Ecto neural progenitor cell (in vitro differentiated cells): ENCODE data around the gene TMEM169.

Experiments
- DNase-seq: peaks from one replicate; pipeline ENCODE4 v3.0.0-alpha.2; 2018; ENCODE audit warnings: low spot score

TMEM169 gene

DNA sequence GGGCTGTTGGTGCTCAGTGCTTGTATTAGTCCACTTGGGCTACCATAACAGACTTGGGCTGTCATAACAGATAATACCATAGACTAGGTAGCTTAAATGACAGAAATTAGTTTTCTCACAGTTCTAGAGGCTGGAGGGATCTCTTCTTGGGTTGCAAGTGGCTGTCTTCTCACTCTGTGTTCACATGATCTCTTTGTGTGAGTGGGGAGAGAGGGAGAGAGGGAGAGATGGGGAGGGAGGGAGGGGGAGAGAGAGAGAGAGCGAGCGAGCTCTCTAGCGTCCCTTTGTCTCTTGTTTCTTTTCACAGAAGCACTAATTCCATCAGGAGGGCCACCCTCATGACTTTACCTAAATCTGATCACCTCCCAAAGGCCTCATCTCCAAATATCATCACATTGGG, 23.0 kb downstream of the TMEM169 start:
- no peak for DNase-seq

DNA sequence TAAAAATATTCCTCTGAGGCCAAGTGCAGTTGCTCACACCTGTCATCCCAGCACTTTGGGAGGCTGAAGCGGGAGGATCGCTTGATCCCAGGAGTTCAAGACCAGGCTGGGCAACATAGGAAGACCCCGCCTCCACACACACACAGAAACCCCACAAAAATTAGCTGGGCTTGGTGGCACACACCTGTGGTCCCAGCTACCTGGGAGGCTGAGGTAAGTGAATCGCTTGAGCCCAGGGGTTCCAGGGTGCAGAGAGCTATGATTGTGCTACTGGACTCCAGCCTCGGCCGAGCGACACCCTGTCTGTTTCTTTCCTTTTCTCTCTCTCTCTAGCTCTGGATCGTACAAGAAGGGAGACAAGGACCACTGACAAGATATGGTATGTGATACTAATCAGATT, 25.6 kb downstream of the TMEM169 start:
- DNase-seq: no peak

DNA sequence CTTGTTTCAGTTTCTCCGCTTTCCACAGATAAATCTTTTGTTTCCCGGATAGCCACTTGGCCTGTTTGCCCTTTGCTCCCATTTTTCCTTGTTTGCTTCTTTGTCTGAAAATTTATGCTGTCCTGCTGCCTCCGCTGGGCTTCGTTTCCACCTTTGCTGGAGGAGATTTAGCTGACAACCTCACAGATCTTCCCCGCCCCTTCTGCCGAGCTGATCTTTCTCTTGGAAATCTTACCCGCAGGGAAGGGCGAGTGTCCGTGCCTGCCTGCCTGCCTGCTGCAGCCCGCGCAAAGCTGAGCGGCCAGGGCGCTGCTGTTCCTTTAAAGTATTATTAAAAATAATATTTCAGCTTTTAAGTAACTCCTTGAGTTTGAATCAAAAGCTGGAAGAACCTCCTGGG, 26.0 kb downstream of the TMEM169 start:
- DNase-seq: peak; percentile 82

DNA sequence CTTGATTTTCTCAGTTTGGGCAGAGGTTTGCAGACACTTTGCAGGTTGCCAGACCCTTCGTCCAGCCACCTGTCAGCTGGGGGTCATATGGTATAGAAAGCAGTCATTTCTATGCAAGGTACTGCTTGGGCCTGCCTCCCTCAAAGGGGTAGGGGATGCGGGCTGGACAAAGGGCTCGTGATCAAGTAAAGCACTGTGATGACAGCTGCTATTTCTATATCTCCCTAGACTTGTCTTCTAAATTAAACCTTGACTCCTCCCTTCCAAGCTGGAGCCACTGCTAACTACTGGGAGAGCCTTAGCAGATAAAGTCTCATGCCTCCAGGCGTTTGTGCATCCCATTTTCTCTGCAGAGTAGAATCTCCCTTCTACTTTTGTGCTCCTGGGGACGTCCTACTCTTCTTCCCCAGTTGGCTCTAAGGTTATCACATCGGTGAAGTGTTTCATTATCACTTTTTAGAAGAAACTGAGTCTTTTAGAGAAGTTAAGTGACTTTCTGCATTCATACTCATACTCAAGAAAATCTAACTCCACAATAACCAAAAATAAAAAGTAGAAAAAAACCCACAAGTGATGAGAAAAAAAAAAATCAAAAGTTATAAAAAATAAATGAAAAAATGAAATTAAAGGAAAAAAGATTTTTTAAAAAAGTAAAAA, 26.7 kb downstream of the TMEM169 start:
- DNase-seq: peak; percentile 58

DNA sequence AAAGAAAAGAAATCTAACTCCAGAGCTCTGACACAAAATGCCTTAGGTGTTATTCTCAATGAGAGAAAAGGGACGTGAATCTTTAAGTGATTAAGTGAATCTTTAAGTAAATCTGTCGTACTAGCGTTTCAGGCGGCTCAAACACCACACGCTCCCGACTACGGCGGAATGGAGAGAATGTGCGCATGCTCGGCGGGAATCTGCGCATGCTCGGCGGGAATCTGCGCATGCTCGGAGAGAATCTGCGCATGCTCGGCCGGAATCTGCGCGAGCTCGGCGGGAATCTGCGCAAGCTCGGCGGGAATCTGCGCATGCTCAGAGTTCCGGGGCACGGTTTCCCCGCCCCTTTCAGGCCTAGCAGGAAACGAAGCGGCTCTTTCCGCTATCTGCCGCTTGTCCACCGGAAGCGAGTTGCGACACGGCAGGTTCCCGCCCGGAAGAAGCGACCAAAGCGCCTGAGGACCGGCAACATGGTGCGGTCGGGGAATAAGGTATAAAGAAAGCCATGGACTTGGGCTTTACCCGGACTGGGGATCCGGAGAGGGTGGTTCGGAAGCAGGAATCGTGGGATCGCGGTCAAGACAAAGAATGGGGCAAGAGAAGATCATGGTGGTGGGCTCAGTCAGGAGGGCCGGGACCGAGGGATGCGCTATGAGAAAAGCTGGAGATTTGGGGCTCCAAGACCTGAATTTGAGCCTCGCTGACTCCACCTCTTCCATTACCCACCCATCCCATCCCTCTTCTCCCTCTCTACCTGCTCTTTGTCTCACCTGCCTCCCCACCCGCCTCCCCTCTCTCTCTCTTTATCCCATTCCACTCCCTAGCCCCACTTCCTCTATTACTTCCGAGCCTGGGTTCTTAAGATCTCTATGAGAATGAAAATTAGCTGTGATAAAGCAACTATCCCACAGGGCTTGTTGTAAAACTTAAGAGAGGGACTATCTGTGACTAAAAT, 27.5 kb downstream of the TMEM169 start, which contains the start of gene XRCC5:
XRCC5 (plus strand) TSS at position 382 of the 955 bp plus-strand sequence; CDS start at position 471, 89 bp downstream.
- DNase-seq: peak; percentile 99

DNA sequence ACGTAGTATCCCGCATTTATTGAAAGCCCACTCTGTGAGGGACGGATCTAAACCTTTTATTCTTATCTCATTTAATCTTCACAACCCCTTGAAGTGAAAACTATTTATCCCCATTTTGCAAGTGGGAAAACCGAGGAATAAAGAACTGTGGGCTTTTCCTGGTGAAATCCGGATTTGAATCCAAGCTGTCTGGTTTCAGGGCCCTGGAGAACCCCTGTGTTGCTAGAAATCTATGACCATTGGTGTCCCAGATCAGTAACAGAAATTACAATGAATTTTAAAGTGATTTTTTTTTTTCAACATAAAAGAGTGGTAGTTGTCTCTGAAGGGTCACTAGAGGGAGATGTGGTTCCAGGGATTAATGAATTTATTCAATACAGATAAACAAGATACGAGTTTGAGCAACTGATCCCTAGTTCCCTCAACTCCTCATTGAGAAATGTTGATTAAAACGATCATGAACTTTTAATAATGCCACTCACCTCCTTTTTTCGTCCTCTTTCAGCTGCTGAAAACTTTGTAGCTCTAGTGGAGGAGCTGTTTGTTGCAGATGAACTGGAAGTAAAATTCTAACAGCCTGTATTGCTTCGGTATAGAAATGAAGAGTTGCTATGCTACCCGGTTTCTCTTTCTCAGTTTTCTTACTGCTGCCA, 28.4 kb downstream of the TMEM169 start:
- no peak for DNase-seq

DNA sequence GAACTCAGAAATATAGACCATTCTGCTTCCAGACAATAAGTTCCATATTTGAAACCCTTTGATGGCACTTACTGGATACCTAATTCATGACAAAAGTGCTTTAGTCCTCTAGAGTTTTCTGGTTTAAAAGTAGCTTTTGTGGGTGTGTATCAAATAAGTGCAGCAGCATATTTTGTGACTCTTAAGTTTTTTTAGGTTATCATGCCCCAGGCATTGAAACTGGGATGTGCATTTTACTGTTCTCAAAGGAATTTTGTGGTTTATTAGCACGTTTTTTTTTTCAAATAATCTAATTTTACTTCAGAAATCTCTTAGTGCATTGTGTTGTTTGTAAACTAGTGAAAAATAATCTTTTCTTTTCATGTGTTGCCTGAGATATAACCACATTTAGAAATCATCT, 28.9 kb downstream of the TMEM169 start:
- DNase-seq: no peak

DNA sequence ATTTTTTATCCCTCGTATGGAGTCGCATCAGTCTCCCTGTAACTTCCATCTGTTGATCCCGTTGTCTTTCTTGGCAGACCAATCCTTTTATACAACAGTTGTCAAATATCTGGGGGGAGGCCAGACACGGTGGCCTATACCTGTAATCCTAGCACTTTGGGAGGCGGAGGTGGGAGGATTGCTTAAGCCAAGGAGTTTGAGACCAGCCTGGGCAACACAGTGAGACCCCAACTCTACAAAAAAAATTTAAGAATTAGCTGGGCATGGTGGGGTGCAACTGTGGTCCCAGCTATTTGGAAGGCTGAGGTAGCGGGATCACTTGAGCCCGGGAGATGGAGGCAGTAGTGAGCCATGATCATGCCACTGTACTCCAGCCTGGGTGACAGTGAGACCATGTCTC, 29.4 kb downstream of the TMEM169 start:
- DNase-seq: no peak

DNA sequence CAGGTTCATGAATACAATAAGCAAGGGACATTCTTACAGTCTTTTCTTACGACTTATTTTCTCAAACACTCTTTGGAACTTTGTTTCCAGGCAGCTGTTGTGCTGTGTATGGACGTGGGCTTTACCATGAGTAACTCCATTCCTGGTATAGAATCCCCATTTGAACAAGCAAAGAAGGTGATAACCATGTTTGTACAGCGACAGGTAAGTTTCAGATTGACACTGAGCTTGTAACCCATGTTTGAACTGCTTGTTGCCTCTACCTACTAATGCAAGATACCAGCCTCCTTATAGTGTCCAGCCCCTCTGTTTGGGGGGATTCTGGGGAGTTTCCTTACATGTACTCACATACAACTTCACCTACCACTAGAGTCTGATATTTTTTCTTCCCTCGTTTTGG, 31.2 kb downstream of the TMEM169 start:
- DNase-seq: no peak

DNA sequence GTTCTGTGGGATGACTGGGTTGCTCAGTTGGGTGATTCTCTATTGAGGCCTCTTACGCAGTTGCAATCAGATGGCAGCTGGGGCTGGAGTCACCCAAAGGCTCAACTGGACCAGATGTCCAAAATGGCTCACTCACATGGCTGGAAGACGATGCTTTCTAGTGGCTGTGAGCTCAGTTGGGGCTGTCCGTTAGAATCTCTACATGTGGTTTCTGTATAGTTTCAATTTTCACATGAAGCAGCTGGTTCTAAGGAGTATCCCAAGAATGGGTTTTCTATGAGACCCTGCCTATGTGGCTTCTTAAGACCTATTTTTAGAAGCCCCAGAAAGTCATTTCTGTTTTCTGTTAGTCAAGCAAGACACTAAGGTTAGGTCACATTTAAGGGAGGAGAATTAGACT, 31.9 kb downstream of the TMEM169 start:
- DNase-seq: no peak

DNA sequence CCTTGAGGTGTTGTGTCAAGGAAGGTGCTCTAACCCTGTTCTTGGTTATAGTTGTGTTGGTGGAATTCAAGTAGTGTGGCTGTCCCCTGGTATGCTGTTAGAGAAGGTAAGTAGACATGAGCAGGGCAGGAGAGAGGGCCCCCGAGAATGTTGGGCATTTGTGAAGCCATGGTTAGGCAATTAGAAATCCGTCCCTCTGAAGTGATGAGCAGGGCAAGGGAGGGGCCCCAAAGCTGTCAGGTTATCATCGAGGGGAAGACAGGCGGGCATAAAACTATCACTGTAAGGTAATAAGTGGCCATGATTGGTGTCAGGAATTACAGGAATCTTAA, 32.6 kb downstream of the TMEM169 start:
- no peak for DNase-seq

DNA sequence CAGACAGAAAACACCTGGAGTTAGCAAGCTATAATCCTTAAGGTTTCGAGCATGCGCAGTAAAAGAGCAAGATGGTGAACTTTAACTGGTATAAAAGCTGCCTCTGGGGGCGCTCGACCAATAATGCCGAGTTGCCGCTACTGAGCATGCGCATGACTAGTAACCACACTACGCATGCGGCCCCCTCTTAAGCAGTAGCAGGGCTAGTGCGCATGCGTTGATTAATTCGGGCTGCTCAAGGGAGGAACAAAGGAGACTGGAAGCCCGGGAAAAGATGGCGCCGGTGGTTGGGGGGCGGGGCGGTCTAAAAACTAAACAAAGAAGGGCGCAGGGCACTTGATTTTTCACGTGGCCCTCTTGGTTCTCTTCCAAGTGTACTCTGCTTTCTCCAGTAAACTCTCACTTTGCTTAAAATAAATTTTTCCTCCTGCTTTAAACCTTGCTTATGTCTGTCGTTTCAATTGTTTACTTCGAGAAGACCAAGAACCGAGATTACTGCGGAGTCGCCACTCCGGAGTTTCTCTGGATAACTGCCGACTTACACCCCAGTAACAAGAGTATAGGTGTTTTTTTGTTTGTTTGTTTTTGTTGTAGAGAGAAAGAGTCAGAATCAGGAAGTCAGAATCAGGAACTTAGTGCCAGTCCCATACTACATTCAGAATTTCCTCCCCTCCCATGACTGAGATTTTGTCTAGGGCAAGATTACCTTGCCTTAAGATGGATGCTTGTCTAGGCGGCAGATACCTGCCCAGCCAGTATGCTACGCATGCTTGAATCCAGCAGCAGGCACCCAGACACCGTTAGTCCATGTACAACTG, 33.2 kb downstream of the TMEM169 start:
- DNase-seq: peak; percentile 99

DNA sequence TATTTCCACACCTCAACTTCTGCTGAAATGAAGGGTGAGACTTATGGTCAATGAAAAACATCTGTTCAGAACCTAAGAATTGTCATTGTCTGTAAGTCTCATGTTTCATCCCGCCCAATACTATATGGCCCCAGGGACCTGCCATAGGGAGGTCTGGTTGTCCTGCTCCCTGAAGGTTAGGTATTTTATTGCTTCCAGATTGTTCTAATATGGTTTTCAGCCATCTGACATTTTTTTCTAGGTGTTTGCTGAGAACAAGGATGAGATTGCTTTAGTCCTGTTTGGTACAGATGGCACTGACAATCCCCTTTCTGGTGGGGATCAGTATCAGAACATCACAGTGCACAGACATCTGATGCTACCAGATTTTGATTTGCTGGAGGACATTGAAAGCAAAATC, 34.7 kb downstream of the TMEM169 start:
- no peak for DNase-seq

DNA sequence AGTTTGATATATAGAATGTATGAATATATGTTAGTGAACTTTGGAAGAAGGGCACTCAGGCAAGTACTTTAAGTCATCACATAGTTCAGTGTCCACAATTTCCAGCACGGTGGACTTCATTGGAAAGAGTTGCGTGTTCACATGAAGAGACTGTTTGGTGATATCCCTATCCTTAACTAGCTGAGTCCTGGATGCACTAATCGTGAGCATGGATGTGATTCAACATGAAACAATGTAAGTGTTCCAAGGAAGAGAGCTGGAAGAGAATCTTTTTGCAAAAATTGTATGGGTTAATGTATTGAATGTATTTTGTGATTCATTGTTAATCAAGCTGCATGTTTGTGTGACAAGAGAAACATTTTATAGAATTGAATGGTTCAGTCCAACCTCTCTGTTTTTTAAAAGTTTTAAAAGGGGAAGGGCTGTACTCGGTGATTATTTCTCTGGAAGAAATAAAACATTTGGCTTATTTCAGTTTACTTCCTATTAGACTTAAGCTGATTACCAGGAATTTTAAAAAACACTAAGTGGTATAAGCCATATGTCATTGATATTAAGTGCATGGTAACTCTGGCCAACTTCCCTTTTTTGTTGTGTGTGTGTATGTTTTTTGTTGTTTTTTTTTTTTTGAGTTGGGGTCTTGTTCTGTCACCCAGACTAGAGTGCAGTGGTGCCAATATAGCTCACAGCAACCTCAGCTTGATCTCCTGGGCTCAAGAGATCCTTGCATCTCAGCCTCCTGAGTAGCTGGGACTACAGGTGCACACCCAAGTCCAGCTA, 36.0 kb downstream of the TMEM169 start:
- DNase-seq: no peak

DNA sequence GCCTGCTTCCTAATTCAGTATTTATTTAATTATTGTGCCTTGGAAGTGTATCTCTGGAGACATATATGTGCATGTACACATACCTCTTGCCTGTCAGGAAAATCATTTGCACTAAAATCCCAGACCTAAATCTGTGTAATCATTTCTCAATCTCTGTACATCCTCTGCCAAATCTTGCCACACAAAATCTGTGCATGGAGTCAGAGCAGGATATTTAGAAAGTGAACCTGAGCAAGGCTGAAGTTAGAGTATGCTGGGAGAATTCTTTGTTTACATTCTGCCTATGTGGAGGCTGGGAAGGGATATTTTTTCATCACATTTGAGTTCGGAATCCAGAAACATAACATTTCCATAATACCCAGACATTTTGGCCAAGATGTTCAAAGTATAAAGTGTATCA, 36.8 kb downstream of the TMEM169 start:
- no peak for DNase-seq

DNA sequence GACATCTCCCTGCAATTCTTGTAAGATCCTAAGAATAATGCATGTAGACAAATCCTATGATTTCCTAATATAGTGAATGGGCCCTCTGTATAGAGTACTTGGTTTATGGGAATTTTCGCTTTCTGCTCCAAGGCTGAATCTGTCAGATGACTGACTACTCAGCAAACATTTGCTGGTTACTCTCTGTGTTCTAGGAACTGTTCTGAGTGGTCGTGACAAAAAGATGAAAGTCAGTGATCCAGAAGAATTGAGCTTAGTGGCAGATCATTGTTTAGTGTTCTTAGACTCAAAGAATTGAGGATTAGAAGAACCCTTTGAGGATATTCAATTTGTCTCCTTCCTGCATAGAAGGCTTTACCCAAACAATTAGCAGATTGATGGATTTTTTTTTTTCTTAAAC, 37.4 kb downstream of the TMEM169 start:
- DNase-seq: no peak

DNA sequence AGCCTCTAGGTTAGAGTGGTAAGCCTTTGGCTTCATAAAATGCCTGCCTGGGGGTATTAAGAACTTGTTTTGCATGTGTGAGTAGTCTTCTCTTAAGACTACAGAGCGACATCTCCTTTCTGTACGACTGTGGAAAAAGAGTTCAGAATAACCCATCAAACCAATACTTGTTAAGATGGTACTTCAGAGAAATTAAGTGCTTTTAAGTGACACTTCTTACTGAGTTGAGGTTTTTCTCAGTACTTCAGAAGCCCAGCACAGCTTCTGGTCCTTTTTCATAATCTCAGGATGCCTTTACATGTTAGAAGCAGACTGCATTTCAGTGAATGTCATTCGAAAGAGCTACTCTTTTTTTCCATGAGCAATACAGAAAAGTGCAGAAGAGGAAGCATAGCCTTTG, 38.3 kb downstream of the TMEM169 start:
- no peak for DNase-seq

DNA sequence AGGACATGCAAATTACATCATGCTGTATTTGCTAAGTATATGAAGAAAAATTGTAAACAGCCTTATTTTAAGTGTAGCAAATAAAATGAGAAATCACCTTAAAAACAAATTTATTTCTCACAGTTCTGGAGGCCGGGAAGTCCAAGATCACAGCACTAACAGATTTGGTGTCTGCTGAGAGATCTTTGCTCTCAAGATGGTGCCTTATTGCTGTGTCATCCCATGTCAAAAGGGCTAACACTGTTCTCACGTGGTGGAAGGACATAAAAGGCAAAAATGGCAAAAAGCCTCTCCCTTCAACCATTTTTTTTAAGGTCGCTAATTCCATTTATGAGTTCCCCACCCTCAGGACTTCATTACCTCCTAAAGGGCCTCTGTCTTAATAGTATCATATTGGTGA, 39.5 kb downstream of the TMEM169 start:
- DNase-seq: no peak

DNA sequence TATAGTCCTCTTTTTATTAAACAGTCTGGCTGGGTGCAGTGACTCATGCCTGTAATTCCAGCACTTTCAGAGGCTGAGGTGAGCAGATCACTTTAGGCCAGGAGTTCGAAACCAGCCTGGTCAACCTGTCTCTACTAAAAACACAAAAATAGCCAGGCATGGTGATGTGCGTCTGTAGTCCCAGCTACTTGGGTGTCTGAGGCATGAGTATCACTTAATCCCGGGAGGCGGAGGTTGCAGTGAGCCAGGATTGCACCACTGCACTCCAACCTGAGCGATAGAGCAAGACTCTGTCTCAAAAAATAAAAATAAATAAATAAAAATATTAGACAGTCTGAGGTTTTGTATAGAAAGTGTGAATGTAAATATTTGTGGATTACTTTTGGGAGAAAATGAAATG, 45.2 kb downstream of the TMEM169 start:
- no peak for DNase-seq

DNA sequence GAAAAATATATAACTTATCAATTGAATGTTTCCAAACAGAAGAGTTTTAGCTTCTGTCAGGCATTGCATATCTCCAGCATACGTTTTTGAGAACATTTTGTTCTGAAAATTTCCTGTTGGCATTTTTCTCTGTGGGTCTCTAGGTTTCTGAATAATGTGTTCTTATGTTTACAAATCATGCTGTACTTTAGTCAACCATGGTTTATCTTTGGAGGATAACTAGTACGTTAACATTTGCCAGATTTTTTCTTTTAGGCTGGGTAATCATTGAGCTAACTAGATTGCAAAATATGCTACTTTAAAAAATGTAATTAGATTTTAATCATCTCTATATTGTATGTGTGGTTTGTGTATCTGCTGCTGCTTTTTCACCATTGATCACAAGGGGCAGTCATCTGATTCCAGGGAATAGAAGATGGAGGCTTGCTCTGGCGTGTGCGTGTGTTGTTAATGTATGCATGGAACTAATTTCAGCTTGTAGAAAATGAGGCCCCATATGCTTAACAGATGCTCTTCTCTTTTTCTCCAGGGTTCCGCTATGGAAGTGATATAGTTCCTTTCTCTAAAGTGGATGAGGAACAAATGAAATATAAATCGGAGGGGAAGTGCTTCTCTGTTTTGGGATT, 48.7 kb downstream of the TMEM169 start:
- no peak for DNase-seq
